Nucleus accumbens (tissue), 56 donors: Measurements from ENCODE around the gene AACS.
A peak's percentile ranks its signal among the peaks of the same experiment; 100 is the strongest.
"Not testable (repeated sequence)": the region's sequence is repeated elsewhere in the genome, so short reads cannot be mapped to it uniquely, and the experiment has no call there.

Experiments used
- DNase-seq, 56 donors: peaks; one replicate each; lab custom pipeline; 2025; lab: John Stamatoyannopoulos, UW

Gene AACS

GRCh38 chr12:125055591-125055990, 9.6 kb upstream of the AACS start:
- no peak for DNase-seq

DNA sequence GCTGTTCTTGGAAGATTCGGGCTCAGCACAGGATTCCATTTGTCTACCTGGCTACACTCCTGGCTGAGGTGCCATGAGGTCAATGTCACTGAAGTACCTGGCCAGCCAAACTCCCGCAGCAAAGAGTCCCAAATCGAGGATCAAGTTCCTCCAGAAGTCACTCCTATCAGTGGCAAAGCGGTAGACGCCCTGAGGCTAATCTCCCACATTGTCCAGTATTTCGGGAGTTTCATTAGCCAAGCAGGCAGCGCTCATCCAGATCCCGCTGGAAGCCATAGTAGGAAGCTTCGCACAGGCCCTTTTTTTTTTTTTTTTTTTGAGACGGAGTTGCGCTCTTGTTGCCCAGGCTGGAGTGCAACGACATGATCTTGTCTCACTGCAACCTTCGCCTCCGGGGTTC, 8.9 kb upstream of the AACS start:
- DNase-seq: no peak

DNA sequence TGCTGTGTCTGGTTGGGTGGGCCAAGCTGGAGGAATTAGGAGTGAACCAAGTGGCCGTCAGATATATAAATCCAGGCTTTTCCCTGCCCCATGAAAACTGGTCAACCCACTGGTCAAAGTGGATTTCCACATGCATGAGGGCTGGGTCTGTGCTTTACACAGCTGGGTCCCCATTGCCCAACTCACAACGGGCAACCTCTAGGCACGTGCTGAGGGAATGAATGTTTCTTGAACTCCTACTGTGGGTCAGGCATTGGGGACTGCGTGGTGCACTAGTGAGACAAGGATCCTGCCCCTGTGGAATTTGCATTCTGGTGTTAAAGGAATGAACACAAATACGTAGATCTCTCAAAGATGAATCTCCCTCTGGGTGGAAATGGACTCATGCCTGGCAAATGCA, 7.5 kb upstream of the AACS start:
- DNase-seq: no peak

DNA sequence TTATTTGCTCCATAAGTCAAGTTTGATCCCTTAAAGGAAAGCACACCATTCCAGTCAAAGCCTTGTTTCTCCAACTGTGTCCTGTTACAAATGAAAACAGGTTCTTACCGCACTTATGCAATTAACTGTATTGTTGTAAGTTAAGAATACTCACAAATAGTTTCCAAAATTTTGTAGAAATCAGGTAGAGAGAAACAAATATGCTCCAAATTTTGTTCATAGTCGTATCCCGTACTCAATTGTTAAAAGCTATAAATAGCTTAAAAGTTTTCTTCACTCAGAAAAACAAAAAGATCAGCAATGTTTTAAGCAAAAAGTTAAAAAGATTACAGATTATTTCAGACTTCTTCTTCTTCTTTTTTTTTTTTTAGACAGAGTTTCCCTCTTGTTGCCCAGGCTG, 4.0 kb upstream of the AACS start:
- DNase-seq: no peak

DNA sequence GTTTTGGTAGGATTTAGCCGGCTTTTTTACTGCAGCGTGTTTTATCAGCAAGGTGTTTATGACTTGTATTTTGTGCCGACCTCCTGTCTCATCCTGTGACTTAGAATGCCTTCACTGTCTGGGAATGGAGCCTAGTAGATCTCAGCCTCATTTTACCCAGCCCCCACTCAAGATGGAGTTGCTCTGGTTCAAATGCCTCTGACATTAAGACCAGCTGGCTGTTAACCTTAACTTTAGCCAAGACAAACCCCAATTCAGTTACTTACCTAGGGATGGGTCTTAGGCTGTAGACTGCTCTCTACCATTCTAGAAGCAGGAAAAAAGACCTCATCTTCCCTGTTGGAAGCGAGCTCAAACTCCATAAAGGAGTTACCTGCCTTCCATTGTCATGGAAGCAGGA, 1.7 kb upstream of the AACS start:
- DNase-seq: not testable (repeated sequence)

- DNase-seq: no peak
Observed at GRCh38 chr12:125064492-125064891, 743 bp upstream of the AACS start.

- DNase-seq: peak in 1 of 56 donors; percentile 9
Observed at GRCh38 chr12:125065919-125066570, 810 bp downstream of the AACS start.

DNA sequence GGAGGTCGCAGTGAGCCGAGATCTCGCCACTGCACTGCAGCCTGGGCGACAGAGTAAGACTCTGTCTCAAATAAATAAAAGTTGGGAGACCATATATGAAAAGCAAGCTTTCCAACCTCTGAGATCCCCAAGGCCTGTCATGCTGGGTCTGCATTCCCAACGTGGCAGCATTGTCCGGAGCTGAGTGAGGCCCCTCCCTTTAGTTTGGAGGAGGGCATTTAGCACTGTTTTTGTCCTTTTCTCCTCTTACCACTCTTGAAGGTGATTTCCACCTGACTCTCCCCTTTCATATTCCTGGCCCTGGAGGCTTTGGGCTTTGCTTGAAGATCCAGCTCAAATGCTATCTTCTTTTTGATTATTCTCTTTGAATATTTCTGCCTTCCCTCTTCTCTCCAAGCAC, 3.2 kb downstream of the AACS start:
- no peak for DNase-seq

DNA sequence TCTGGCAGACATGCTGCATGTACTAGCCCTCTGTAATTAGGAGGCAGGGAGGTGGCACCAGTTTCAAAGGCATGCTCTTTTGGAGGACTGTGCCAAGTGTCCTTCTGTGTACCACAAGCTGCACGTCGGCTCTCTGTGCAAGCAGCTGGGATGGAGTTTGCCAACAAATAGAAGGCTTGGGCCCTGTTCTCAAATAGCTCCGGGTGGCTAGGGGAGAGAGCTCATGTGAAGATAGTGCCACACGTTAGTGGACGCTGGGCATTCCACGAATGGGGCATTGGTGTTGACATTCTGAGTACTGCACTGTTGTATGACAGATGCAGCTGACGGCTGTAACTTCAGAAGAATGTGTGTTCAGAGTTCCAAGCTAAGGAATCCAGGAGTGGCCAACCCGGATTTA, 4.4 kb downstream of the AACS start:
- peak in 7 of 56 donors; percentile 4 to 29 (median 10) for DNase-seq

- DNase-seq: peak in 5 of 56 donors; percentile 2 to 14 (median 4)
Observed at GRCh38 chr12:125070112-125070511, 4.9 kb downstream of the AACS start.

- DNase-seq: no peak
Observed at GRCh38 chr12:125070661-125071390, 5.6 kb downstream of the AACS start.

- DNase-seq: peak in 1 of 56 donors; percentile 2
Observed at GRCh38 chr12:125071456-125071855, 6.2 kb downstream of the AACS start.

GRCh38 chr12:125072496-125072895, 7.3 kb downstream of the AACS start:
- DNase-seq: no peak

DNA sequence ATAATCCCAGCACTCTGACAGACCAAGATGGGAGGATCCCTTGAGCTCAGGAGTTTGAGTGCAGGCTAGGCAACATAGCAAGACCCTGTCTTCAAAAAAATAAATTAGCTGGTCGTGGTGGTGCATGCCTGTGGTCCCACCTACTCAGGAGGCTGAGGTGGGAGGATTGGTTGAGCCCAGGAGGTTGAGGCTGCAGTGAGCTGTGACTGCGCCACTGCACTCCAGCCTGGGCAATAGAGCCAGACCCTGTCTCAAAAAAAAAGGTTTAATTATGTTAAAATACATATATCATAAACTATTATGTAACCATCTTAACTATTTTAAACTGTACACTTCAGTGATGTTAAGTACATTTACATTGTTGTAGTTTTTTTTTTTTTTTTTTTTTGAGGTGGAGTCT, 9.1 kb downstream of the AACS start:
- DNase-seq: not testable (repeated sequence)

- DNase-seq: no peak
Observed at GRCh38 chr12:125076103-125076502, 10.9 kb downstream of the AACS start.

GRCh38 chr12:125079084-125079483, 13.8 kb downstream of the AACS start:
- DNase-seq: no peak

GRCh38 chr12:125079648-125080645, 14.7 kb downstream of the AACS start:
- DNase-seq: no peak

GRCh38 chr12:125081427-125081826, 16.2 kb downstream of the AACS start:
- DNase-seq: no peak

GRCh38 chr12:125083072-125083471, 17.8 kb downstream of the AACS start:
- no peak for DNase-seq

- DNase-seq: not testable (repeated sequence)
Observed at GRCh38 chr12:125088199-125088598, 23.0 kb downstream of the AACS start.

DNA sequence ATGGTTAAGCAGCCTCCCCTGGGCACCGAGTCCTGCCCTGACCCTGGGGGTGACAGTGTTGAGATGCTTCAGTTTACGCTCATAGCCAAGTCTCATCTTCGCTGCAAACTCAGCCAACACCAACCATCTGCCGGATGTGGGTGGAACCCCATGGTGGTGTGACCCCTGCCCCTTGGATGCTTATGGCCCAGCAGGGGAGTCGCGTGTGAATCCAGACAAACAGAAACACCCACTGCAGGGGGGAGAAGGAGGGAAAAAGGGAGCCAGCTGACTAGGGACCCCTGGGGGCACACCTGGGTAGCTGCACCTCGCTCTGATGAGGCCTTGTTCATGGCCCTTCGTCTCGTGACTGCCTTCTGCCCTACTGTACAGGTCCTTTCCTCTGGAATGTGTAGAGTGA, 23.8 kb downstream of the AACS start:
- DNase-seq: no peak
